Liver (tissue), 3 donors: ENCODE data around the gene MTCP1.

Experiments used
- GABPA ChIP-seq, 2 donors: IDR thresholded peaks in 1 of 2; conservative IDR thresholded peaks in 1 of 2; 2 replicates each; pipeline ENCODE4 v1.6.1; 2016; ENCODE audit warnings: antibody characterized with exemption in 2 of 2, mild to moderate bottlenecking in 1 of 2, moderate library complexity in 1 of 2
- HNF4A ChIP-seq, 2 donors: conservative IDR thresholded peaks; 2 replicates each; pipeline ENCODE4 v1.6.1; 2016; ENCODE audit warnings: antibody characterized with exemption in 2 of 2, mild to moderate bottlenecking in 2 of 2
- JUND ChIP-seq, 2 donors: IDR thresholded peaks; 2 replicates each; pipeline ENCODE4 v1.6.1; 2016; ENCODE audit warnings: antibody characterized with exemption in 2 of 2
- SP1 ChIP-seq: IDR thresholded peaks from 2 replicates; pipeline ENCODE4 v1.6.1; 2018; ENCODE audit warnings: antibody characterized with exemption, mild to moderate bottlenecking
- YY1 ChIP-seq: IDR thresholded peaks from 2 replicates; pipeline ENCODE4 v1.6.1; 2016; ENCODE audit warnings: antibody characterized with exemption, mild to moderate bottlenecking
- TF ChIP-seq, protein P1 (sequence below): fragments of 150-350 bp; IDR thresholded peaks from 2 replicates; pipeline ENCODE4 v1.5.1; 2017; ENCODE audit warnings: improper control_type of control experiment, low read depth, low read length; ENCODE audit not compliant: missing input control
- TF ChIP-seq, protein P2 (sequence below): IDR thresholded peaks from 2 replicates; pipeline ENCODE4 v1.6.1; 2016; ENCODE audit warnings: antibody characterized with exemption
- TF ChIP-seq, protein P3 (sequence below): IDR thresholded peaks from 2 replicates; pipeline ENCODE4 v1.6.1; 2016; ENCODE audit warnings: antibody characterized with exemption
- TF ChIP-seq, protein P4 (sequence below): IDR thresholded peaks from 2 replicates; pipeline ENCODE4 v1.6.1; 2016; ENCODE audit warnings: antibody characterized with exemption, mild to moderate bottlenecking
- donor health status: healthy.
- donor health status: healthy.

DNA sequence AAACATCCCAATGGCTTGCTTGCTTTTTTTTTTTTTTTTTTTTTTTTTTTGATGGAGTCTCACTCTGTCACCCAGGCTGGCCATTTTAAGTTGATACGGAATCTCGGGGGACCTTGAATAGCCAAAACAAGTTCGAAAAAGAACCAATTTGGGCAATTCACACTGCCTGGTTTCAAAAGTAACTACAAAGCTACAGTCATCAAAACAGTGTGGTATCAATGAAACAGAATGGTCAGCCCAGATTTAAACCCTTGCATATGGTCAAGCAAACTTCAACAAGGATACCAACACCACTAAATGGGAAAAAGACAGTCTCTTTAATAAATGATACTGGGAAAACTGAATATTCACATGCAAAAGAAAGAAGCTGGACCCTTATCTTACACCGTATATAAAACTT is 42.2 kb upstream of the MTCP1 start:
- TF ChIP-seq, protein P1, sequence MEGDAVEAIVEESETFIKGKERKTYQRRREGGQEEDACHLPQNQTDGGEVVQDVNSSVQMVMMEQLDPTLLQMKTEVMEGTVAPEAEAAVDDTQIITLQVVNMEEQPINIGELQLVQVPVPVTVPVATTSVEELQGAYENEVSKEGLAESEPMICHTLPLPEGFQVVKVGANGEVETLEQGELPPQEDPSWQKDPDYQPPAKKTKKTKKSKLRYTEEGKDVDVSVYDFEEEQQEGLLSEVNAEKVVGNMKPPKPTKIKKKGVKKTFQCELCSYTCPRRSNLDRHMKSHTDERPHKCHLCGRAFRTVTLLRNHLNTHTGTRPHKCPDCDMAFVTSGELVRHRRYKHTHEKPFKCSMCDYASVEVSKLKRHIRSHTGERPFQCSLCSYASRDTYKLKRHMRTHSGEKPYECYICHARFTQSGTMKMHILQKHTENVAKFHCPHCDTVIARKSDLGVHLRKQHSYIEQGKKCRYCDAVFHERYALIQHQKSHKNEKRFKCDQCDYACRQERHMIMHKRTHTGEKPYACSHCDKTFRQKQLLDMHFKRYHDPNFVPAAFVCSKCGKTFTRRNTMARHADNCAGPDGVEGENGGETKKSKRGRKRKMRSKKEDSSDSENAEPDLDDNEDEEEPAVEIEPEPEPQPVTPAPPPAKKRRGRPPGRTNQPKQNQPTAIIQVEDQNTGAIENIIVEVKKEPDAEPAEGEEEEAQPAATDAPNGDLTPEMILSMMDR, result no peak
- TF ChIP-seq, protein P2, sequence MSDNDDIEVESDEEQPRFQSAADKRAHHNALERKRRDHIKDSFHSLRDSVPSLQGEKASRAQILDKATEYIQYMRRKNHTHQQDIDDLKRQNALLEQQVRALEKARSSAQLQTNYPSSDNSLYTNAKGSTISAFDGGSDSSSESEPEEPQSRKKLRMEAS, result no peak
- TF ChIP-seq, protein P3, sequence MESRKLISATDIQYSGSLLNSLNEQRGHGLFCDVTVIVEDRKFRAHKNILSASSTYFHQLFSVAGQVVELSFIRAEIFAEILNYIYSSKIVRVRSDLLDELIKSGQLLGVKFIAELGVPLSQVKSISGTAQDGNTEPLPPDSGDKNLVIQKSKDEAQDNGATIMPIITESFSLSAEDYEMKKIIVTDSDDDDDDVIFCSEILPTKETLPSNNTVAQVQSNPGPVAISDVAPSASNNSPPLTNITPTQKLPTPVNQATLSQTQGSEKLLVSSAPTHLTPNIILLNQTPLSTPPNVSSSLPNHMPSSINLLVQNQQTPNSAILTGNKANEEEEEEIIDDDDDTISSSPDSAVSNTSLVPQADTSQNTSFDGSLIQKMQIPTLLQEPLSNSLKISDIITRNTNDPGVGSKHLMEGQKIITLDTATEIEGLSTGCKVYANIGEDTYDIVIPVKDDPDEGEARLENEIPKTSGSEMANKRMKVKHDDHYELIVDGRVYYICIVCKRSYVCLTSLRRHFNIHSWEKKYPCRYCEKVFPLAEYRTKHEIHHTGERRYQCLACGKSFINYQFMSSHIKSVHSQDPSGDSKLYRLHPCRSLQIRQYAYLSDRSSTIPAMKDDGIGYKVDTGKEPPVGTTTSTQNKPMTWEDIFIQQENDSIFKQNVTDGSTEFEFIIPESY, result no peak
- no peak for TF ChIP-seq GABPA (IDR thresholded peaks at IDR 0.05 in 1 of 2, conservative IDR thresholded peaks at IDR 0.05 in 1 of 2)
- TF ChIP-seq YY1, result no peak
- no peak for TF ChIP-seq SP1
- no peak for TF ChIP-seq HNF4A (conservative IDR thresholded peaks at IDR 0.05)
- TF ChIP-seq, protein P4, sequence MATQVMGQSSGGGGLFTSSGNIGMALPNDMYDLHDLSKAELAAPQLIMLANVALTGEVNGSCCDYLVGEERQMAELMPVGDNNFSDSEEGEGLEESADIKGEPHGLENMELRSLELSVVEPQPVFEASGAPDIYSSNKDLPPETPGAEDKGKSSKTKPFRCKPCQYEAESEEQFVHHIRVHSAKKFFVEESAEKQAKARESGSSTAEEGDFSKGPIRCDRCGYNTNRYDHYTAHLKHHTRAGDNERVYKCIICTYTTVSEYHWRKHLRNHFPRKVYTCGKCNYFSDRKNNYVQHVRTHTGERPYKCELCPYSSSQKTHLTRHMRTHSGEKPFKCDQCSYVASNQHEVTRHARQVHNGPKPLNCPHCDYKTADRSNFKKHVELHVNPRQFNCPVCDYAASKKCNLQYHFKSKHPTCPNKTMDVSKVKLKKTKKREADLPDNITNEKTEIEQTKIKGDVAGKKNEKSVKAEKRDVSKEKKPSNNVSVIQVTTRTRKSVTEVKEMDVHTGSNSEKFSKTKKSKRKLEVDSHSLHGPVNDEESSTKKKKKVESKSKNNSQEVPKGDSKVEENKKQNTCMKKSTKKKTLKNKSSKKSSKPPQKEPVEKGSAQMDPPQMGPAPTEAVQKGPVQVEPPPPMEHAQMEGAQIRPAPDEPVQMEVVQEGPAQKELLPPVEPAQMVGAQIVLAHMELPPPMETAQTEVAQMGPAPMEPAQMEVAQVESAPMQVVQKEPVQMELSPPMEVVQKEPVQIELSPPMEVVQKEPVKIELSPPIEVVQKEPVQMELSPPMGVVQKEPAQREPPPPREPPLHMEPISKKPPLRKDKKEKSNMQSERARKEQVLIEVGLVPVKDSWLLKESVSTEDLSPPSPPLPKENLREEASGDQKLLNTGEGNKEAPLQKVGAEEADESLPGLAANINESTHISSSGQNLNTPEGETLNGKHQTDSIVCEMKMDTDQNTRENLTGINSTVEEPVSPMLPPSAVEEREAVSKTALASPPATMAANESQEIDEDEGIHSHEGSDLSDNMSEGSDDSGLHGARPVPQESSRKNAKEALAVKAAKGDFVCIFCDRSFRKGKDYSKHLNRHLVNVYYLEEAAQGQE, result no peak
- no peak for TF ChIP-seq JUND (IDR thresholded peaks at IDR 0.05)
